SK-N-SH treated with all-trans-retinoic acid at 6 μM for 48 hours (cell line): ENCODE measurements around the gene PHF20.

ENCODE experiments used
- ARNTL ChIP-seq: fragments of 450-650 bp; formaldehyde crosslinking; IDR thresholded peaks from 2 replicates; pipeline ENCODE4 v1.5.0; 2020; ENCODE audit warnings: low read depth, mild to moderate bottlenecking, moderate library complexity, borderline replicate concordance
- TCF4 ChIP-seq: fragments of 250-450 bp; sonication (Bioruptor Pico); IDR thresholded peaks from 2 replicates; pipeline ENCODE4 v1.8.0; 2021; ENCODE audit warnings: mild to moderate bottlenecking, moderate library complexity, borderline replicate concordance
- TF ChIP-seq, protein P1 (sequence below): fragments of 250-450 bp; sonication (Bioruptor Pico); IDR thresholded peaks from 2 replicates; pipeline ENCODE4 v1.5.1; 2021; ENCODE audit warnings: mild to moderate bottlenecking, moderate library complexity

DNA sequence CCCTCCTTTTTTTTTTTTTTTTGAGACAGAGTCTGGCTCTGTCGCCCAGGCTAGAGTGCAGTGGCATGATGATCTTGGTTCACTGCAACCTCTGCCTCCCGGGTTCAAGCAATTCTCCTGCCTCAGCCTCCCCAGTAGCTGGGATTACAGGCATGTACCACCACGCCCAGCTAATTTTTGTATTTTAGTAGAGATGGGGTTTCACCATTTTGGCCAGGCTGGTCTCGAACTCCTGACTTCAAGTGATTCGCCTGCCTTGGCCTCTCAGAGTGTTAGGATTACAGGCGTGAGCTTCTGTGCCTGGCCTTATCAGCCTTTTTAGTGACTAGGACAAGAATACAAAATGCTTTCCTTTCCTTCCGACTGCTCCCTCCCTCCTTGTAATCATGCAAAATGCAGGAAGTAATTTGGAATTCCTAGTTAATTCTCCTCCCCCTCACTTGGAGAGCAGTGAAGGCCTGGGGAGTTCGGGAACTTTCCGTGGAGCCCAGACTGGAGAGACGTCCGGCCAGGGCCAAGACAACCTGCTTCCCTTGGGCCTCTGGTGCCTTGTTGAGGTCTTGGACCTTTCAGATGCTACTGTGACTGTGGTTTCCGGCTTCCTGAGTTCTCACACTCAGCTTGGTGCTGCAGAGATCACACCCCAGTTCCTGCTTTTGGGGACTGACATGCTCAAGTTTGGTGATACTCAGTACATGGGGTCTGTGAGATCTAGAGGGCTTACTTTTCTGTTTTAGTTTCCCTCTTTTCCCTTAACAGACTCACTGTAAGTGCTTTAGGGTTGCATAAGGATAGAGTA lies 3.9 kb upstream of the PHF20 start:
- TF ChIP-seq TCF4 (CRISPR knock-in tag) (no peak), ARNTL (no peak)
- TF ChIP-seq, protein P1, sequence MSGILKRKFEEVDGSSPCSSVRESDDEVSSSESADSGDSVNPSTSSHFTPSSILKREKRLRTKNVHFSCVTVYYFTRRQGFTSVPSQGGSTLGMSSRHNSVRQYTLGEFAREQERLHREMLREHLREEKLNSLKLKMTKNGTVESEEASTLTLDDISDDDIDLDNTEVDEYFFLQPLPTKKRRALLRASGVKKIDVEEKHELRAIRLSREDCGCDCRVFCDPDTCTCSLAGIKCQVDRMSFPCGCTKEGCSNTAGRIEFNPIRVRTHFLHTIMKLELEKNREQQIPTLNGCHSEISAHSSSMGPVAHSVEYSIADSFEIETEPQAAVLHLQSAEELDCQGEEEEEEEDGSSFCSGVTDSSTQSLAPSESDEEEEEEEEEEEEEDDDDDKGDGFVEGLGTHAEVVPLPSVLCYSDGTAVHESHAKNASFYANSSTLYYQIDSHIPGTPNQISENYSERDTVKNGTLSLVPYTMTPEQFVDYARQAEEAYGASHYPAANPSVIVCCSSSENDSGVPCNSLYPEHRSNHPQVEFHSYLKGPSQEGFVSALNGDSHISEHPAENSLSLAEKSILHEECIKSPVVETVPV (CRISPR knock-in tag) = no peak
